Suprapubic skin (tissue), 4 donors: ENCODE results near the gene KRTAP4-3.

Experiments
- CTCF ChIP-seq, 2 donors: fragments of 200-600 bp in 1 of 2; fragments of 450-650 bp in 1 of 2; sonication (generic) in 1 of 2; IDR thresholded peaks; one replicate each; pipeline ENCODE4 v1.5.1; 2016 to 2019; ENCODE audit warnings: antibody characterized with exemption in 2 of 2, mild to moderate bottlenecking in 1 of 2, moderate library complexity in 1 of 2
- POLR2A ChIP-seq, 2 donors: fragments of 450-650 bp; IDR thresholded peaks; one replicate each; pipeline ENCODE4 v1.6.1; 2017; ENCODE audit warnings: antibody characterized with exemption in 2 of 2, mild to moderate bottlenecking in 2 of 2, moderate library complexity in 2 of 2
- POLR2AphosphoS5 ChIP-seq, 3 donors: sonication (generic); formaldehyde crosslinking; IDR thresholded peaks; one replicate each; pipeline ENCODE4 v1.6.1; 2017; ENCODE audit warnings: antibody characterized with exemption in 3 of 3

GRCh38 chr17:41199421-41200078 is 31.5 kb upstream of the KRTAP4-3 start:
- TF ChIP-seq CTCF (IDR thresholded peaks at IDR 0.05) = no peak
- TF ChIP-seq POLR2A (IDR thresholded peaks at IDR 0.05) = no peak
- TF ChIP-seq POLR2AphosphoS5 (IDR thresholded peaks at IDR 0.05) = no peak
